Measurements from ENCODE around the gene CNKSR2. TPM values are rescaled to one million over a fixed set of nuclear protein-coding genes. Genes with fewer than 3 reads are reported as not detected.

Gene CNKSR2
- total RNA-seq, 2 donors from 2014 or later: 1.7 TPM; not detected in 1

GRCh38 chrX:21373637-21374162 lies 518 bp upstream of the CNKSR2 start:
- H3K9me3 ChIP-seq: no peaks in the 10 kb centered on the region
- peak overlapping the region; percentile 36 to 52 for H3K4me3 ChIP-seq
- DNase-seq (ENCODE audit: low spot score): no peak
- H3K27ac ChIP-seq: no peak overlapping the region
- no peak for TF ChIP-seq CTCF (IDR thresholded peaks at IDR 0.05)
- no peaks in the 10 kb centered on the region for H3K36me3 ChIP-seq
- H3K27me3 ChIP-seq: no peaks in the 10 kb centered on the region
- peaks cover 0 to 5% of the 10 kb centered on the region in 2 donors for H3K4me1 ChIP-seq

- TF ChIP-seq CTCF (IDR thresholded peaks at IDR 0.05): no peak
- Histone ChIP-seq H3K36me3 (no peaks in the 10 kb centered on the region), H3K9me3 (no peaks in the 10 kb centered on the region), H3K4me3 (peak overlapping the region; percentile 36 to 52), H3K27me3 (no peaks in the 10 kb centered on the region), H3K27ac (no peak overlapping the region), H3K4me1 (peaks cover 0 to 5% of the 10 kb centered on the region in 2 donors)
- no peak for DNase-seq (ENCODE audit: low spot score)
Measured at GRCh38 chrX:21374994-21375707, 933 bp downstream of the CNKSR2 start.

GRCh38 chrX:21375708-21376009 lies 1.4 kb downstream of the CNKSR2 start:
- no peak overlapping the region for H3K27ac ChIP-seq
- TF ChIP-seq CTCF (IDR thresholded peaks at IDR 0.05): no peak
- H3K4me1 ChIP-seq: peaks cover 0 to 5% of the 10 kb centered on the region in 2 donors
- no peaks in the 10 kb centered on the region for H3K36me3 ChIP-seq
- no peak for DNase-seq (ENCODE audit: low spot score)
- H3K27me3 ChIP-seq: no peaks in the 10 kb centered on the region
- peak overlapping the region in 1 of 2 donors; percentile 52 for H3K4me3 ChIP-seq
- H3K9me3 ChIP-seq: no peaks in the 10 kb centered on the region

- H3K4me3 ChIP-seq: no peak overlapping the region
- H3K9me3 ChIP-seq: no peaks in the 10 kb centered on the region
- H3K4me1 ChIP-seq: peaks cover 0 to 5% of the 10 kb centered on the region in 2 donors
- TF ChIP-seq CTCF (IDR thresholded peaks at IDR 0.05): no peak
- no peak for DNase-seq (ENCODE audit: low spot score)
- H3K27ac ChIP-seq: no peak overlapping the region
- H3K27me3 ChIP-seq: no peaks in the 10 kb centered on the region
- H3K36me3 ChIP-seq: no peaks in the 10 kb centered on the region
Measured at GRCh38 chrX:21376636-21377035, 2.4 kb downstream of the CNKSR2 start.

GRCh38 chrX:21379991-21380390 lies 5.8 kb downstream of the CNKSR2 start:
- no peaks in the 10 kb centered on the region for H3K9me3 ChIP-seq
- TF ChIP-seq CTCF (IDR thresholded peaks at IDR 0.05): no peak
- no peaks in the 10 kb centered on the region for H3K36me3 ChIP-seq
- H3K4me3 ChIP-seq: no peak overlapping the region
- peaks cover 0 to 5% of the 10 kb centered on the region in 2 donors for H3K4me1 ChIP-seq
- no peaks in the 10 kb centered on the region for H3K27me3 ChIP-seq
- DNase-seq (ENCODE audit: low spot score): no peak
- no peak overlapping the region for H3K27ac ChIP-seq

- Histone ChIP-seq H3K36me3 (no peaks in the 10 kb centered on the region), H3K4me1 (no peaks in the 10 kb centered on the region), H3K27me3 (no peaks in the 10 kb centered on the region), H3K9me3 (no peaks in the 10 kb centered on the region), H3K4me3 (no peak overlapping the region), H3K27ac (no peak overlapping the region)
- no peak for DNase-seq (ENCODE audit: low spot score)
- TF ChIP-seq CTCF (IDR thresholded peaks at IDR 0.05): peak; percentile 27 to 51
Measured at GRCh38 chrX:21382715-21383114, 8.5 kb downstream of the CNKSR2 start.

Data from right atrium auricular region (tissue), 2 donors.